HFF-Myc (cell line): ENCODE data around the gene ARHGAP35.
A peak's percentile ranks its signal among the peaks of the same experiment; 100 is the strongest.
"Not testable (repeated sequence)": the region's sequence is repeated elsewhere in the genome, so short reads cannot be mapped to it uniquely, and the experiment has no call there.

Experiments
- DNase-seq: peaks from one replicate; pipeline ENCODE4 v3.0.0-alpha.2; 2011; ENCODE audit warnings: low read depth; ENCODE audit errors: extremely low read depth
- H3K4me3 ChIP-seq: replicated peaks from 2 replicates; pipeline ENCODE4 v1.5.1; 2011; ENCODE audit warnings: low read depth, mild to moderate bottlenecking, control low read depth, low read length
- TF ChIP-seq, protein P1 (sequence below): IDR thresholded peaks from 2 replicates; pipeline ENCODE4 v1.5.1; 2012; ENCODE audit warnings: mild to moderate bottlenecking, low read depth, low read length, control low read depth; ENCODE audit errors: missing control alignments

Gene ARHGAP35

DNA sequence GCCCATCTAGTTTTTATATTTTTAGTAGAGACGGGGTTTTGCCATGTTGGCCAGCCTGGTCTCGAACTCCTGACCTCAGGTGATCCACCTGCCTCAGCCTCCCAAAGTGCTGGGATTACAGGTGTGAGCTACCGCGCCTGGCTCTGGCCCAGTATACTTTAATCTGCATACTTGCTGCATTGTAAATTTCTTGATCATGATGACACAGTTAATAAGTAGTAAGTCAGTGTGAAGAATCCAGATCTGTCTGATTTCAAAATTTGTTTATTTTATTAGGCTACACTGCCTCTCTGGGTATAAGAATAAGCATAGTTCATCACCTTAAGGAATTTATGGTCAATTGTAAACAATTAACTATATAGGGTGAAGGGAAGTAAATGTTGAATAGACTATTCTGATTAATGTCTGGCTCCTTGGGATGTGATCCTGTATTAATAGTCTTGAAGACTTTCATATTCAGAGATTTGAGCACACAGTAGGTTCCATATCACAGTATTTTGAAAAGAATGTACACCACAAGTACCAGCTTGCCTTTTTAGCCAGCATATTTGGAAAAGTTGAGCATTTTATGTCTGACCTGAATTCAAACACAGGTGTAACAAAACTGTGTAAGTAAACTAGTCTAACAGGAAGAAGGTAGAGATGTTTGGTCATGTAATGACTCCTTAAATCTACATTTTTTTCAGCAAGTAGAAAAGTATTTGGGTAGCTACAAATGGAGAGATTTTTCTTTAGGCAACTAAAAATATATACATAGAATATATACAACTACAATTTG is 7.4 kb downstream of the ARHGAP35 start:
- DNase-seq: no peak
- TF ChIP-seq, protein P1, sequence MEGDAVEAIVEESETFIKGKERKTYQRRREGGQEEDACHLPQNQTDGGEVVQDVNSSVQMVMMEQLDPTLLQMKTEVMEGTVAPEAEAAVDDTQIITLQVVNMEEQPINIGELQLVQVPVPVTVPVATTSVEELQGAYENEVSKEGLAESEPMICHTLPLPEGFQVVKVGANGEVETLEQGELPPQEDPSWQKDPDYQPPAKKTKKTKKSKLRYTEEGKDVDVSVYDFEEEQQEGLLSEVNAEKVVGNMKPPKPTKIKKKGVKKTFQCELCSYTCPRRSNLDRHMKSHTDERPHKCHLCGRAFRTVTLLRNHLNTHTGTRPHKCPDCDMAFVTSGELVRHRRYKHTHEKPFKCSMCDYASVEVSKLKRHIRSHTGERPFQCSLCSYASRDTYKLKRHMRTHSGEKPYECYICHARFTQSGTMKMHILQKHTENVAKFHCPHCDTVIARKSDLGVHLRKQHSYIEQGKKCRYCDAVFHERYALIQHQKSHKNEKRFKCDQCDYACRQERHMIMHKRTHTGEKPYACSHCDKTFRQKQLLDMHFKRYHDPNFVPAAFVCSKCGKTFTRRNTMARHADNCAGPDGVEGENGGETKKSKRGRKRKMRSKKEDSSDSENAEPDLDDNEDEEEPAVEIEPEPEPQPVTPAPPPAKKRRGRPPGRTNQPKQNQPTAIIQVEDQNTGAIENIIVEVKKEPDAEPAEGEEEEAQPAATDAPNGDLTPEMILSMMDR: no peak
- H3K4me3 ChIP-seq: no peak overlapping the region

DNA sequence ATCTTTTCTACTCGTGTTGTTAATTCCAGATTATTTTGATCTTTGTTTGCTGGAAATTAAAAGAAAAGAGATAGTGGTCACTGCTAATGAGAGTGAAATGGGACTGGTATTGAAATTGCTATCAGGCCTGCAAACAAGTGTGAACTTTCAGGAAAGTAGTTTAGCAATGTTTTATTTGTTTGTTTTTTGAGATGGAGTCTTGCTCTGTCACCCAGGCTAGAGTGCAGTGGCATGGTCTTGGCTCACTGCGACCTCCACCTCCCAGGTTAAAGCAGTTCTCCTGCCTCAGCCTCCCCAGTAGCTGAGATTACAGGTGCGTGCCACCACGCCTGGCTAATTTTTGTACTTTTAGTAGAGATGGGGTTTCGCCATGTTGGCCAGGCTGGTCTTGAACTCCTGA is 10.4 kb downstream of the ARHGAP35 start:
- not testable (repeated sequence) for DNase-seq, H3K4me3 ChIP-seq

DNA sequence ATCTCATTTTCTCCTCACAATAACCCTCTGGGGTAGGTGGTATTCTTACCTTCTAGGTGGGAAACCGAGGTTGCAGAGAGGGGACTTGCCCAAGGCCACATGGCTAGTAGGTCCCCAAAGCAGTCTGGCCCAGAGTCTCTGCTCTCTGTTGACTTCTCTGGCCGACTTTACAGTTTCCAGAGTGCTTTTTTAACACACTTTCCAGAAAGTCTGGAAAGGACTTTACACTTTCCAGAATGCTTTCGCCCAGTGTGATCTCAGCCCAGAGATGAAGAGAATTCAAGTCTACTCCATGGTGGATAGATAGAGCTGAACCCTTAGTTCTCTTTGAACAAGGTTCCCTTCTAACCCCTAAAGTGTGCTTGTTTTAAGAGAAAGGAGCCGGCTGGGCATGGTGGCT is 12.2 kb downstream of the ARHGAP35 start:
- no peak overlapping the region for H3K4me3 ChIP-seq
- TF ChIP-seq, protein P1: no peak
- DNase-seq: no peak

DNA sequence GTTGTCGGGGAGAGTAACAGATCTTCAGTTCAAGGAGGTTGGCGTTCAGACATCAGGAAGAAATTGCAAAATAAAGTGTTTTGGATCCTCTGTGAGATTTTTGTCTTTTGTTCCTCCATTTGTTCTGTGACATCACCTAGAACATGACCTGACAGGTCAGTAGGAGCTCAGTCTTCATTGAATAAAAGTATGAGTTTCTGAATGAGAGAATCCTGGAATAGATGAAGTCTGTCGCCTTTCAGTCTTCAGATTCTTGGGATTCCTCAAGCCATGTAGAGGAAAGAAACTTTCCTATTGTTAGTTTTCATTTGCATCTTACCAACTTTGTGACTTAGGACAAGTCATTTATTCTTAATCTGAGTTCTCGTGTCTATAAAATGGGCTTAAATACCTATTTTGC is 14.4 kb downstream of the ARHGAP35 start:
- no peak for DNase-seq
- H3K4me3 ChIP-seq: no peak overlapping the region
- TF ChIP-seq, protein P1: no peak

DNA sequence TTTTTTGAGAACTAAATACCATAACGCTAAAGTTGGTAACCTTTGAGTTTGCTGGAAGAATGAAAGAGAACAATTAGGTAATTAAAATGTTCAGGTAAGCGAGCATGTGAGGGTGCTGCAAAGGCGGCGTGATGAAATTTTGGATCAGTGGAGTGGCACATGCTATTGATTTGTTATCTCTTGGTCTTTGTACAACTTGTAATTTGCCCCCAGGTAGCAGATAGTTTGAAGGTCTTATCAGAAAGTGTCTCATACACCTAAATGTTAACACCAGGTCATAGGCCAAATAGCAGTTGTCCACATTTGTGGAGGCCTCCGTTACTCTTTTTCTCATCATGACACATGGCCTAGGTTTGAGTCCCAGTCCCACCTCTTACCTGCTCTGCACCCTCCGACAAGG is 14.9 kb downstream of the ARHGAP35 start:
- TF ChIP-seq, protein P1: no peak
- DNase-seq: no peak
- no peak overlapping the region for H3K4me3 ChIP-seq

DNA sequence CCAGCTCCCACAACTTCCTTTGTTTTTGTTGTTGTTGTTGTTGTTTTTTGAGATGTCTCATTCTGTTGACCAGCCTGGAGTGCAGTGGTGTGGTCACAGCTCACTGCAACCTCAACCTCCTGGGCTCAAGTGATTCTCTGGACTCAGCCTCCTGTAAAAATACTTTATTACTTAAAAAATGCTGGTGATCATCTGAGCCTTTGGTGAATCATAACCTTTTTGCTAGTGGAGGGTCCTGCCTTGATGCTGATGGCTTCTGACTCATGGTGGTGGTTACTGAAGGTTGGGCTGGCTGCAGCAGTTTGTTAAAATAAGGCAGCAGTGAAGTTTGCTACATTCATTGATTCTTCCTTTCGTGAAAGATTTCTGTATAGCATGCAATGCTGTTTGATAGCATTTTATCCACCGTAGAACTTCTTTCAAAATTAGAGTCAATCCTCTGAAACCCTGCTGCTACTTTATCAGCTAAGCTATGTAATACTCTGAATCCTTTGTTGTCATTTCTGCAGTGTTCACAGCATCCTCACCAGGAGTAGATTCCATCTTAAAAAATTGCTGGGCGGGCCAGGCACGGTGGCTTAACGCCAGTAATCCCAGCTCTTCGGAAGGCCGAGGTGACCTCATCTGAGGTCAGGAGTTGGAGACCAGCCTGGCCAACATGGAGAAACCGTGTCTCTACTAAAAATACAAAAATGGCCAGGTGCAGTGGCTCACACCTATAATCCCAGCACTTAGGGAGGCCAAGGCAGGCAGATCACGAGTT is 18.0 kb downstream of the ARHGAP35 start:
- peak; percentile 48 for DNase-seq
- TF ChIP-seq, protein P1: no peak
- no peak overlapping the region for H3K4me3 ChIP-seq

DNA sequence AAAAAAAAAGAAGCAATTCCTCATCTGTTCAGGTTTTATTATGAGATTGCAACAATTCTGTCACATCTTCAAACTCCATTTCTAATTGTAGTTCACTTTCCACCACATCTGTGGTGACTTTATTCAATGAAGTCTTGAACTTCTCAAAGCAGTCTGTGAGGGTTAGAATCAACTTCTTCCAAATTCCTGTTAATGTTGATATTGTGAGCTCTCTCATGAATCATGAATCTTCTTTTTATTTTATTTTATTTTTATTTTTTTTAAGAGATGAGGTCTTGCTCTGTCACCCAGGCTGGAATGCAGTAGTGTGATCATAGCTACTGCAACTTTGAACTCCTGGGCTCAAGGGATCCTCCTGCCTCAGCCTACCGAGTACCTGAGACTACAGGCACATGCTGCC is 19.6 kb downstream of the ARHGAP35 start:
- no peak for DNase-seq
- no peak overlapping the region for H3K4me3 ChIP-seq
- TF ChIP-seq, protein P1: no peak
